GM18508 (cell line): ENCODE data around the gene SSRP1.

Experiments used
- ATAC-seq: cut with Tn5 transposase; IDR thresholded peaks from one replicate; pipeline ENCODE4 v1.9.1; 2021; ENCODE audit warnings: moderate number of reproducible peaks; ENCODE audit not compliant: insufficient read depth, unreplicated experiment

The SSRP1 gene

GRCh38 chr11:57320719-57321387 is 14.8 kb downstream of the SSRP1 start:
- no peak for ATAC-seq

GRCh38 chr11:57320067-57320718 is 15.5 kb downstream of the SSRP1 start:
- ATAC-seq = no peak

- no peak for ATAC-seq
Observed at GRCh38 chr11:57318178-57318577, 17.5 kb downstream of the SSRP1 start.

GRCh38 chr11:57316017-57316416 is 19.7 kb downstream of the SSRP1 start:
- ATAC-seq = no peak

- ATAC-seq = no peak
Observed at GRCh38 chr11:57315491-57315890, 20.2 kb downstream of the SSRP1 start.

- no peak for ATAC-seq
Observed at GRCh38 chr11:57314221-57314973, 21.3 kb downstream of the SSRP1 start.

- ATAC-seq = no peak
Observed at GRCh38 chr11:57313788-57314135, 21.9 kb downstream of the SSRP1 start.

- no peak for ATAC-seq
Observed at GRCh38 chr11:57313071-57313787, 22.5 kb downstream of the SSRP1 start.

- ATAC-seq = no peak
Observed at GRCh38 chr11:57312511-57313021, 23.1 kb downstream of the SSRP1 start.

GRCh38 chr11:57311109-57311936 is 24.4 kb downstream of the SSRP1 start:
- ATAC-seq = peak; percentile 93

- ATAC-seq = no peak
Observed at GRCh38 chr11:57310630-57311086, 25.0 kb downstream of the SSRP1 start.

GRCh38 chr11:57310091-57310490 is 25.6 kb downstream of the SSRP1 start:
- ATAC-seq = no peak

GRCh38 chr11:57309106-57310059 is 26.3 kb downstream of the SSRP1 start:
- ATAC-seq = no peak

GRCh38 chr11:57308426-57309060 is 27.1 kb downstream of the SSRP1 start:
- no peak for ATAC-seq

- no peak for ATAC-seq
Observed at GRCh38 chr11:57307666-57308270, 27.9 kb downstream of the SSRP1 start.

GRCh38 chr11:57306940-57307565 is 28.6 kb downstream of the SSRP1 start:
- ATAC-seq = no peak

- no peak for ATAC-seq
Observed at GRCh38 chr11:57306161-57306876, 29.4 kb downstream of the SSRP1 start.
